IPS-20b (cell line): ENCODE data around the gene MYH7.
"Not testable (repeated sequence)": the region's sequence is repeated elsewhere in the genome, so short reads cannot be mapped to it uniquely, and the experiment has no call there.

Experiments used
- H3K27ac ChIP-seq: one replicate; pipeline ENCODE4 v1.5.1; 2013; ENCODE audit warnings: low read length
- H3K27me3 ChIP-seq: 2 replicates; pipeline ENCODE4 v1.6.1; 2013; ENCODE audit warnings: mild to moderate bottlenecking, low read length, inconsistent platforms; ENCODE audit not compliant: insufficient read depth
- H3K36me3 ChIP-seq: 2 replicates; pipeline ENCODE4 v1.6.1; 2013; ENCODE audit warnings: low read depth, mild to moderate bottlenecking, inconsistent platforms, low read length, moderate library complexity; ENCODE audit not compliant: insufficient read depth
- H3K4me1 ChIP-seq: 2 replicates; pipeline ENCODE4 v1.6.1; 2013; ENCODE audit warnings: mild to moderate bottlenecking, control low read depth, inconsistent platforms, low read length, moderate library complexity; ENCODE audit not compliant: insufficient read depth
- H3K4me3 ChIP-seq: 2 replicates; pipeline ENCODE4 v1.5.1; 2013; ENCODE audit warnings: mild to moderate bottlenecking, low read length, inconsistent platforms
- H3K9ac ChIP-seq: 2 replicates; pipeline ENCODE4 v1.6.1; 2013; ENCODE audit warnings: low read depth, mild to moderate bottlenecking, inconsistent platforms, low read length, moderate library complexity
- H3K9me3 ChIP-seq: 2 replicates; pipeline ENCODE4 v1.6.1; 2013; ENCODE audit warnings: mild to moderate bottlenecking, low read depth, low read length, inconsistent platforms; ENCODE audit not compliant: insufficient read depth

MYH7 gene

GRCh38 chr14:23421594-23421993, 13.9 kb downstream of the MYH7 start:
- H3K4me1 ChIP-seq = no peaks in the 10 kb centered on the region
- H3K27ac ChIP-seq = no peak overlapping the region
- H3K9me3 ChIP-seq = no peaks in the 10 kb centered on the region
- no peaks in the 10 kb centered on the region for H3K36me3 ChIP-seq
- no peak overlapping the region for H3K4me3 ChIP-seq
- no peak overlapping the region for H3K9ac ChIP-seq
- H3K27me3 ChIP-seq = no peaks in the 10 kb centered on the region

- not testable (repeated sequence) for H3K36me3 ChIP-seq, H3K4me3 ChIP-seq, H3K27me3 ChIP-seq, H3K9ac ChIP-seq, H3K4me1 ChIP-seq, H3K9me3 ChIP-seq, H3K27ac ChIP-seq
Observed at GRCh38 chr14:23419646-23420045, 15.8 kb downstream of the MYH7 start.

- Histone ChIP-seq H3K9me3 (no peaks in the 10 kb centered on the region), H3K9ac (no peak overlapping the region), H3K4me1 (no peaks in the 10 kb centered on the region), H3K27ac (no peak overlapping the region), H3K36me3 (no peaks in the 10 kb centered on the region), H3K27me3 (no peaks in the 10 kb centered on the region), H3K4me3 (no peak overlapping the region)
Observed at GRCh38 chr14:23418021-23418420, 17.4 kb downstream of the MYH7 start.

GRCh38 chr14:23417269-23417668, 18.2 kb downstream of the MYH7 start:
- H3K4me1 ChIP-seq, H3K9ac ChIP-seq, H3K27ac ChIP-seq, H3K9me3 ChIP-seq, H3K4me3 ChIP-seq, H3K36me3 ChIP-seq, H3K27me3 ChIP-seq: not testable (repeated sequence)

- Histone ChIP-seq H3K36me3 (no peaks in the 10 kb centered on the region), H3K27me3 (no peaks in the 10 kb centered on the region), H3K9ac (no peak overlapping the region), H3K27ac (no peak overlapping the region), H3K4me1 (no peaks in the 10 kb centered on the region), H3K9me3 (no peaks in the 10 kb centered on the region), H3K4me3 (no peak overlapping the region)
Observed at GRCh38 chr14:23416801-23417200, 18.7 kb downstream of the MYH7 start.

GRCh38 chr14:23415821-23416778, 19.4 kb downstream of the MYH7 start:
- Histone ChIP-seq H3K27ac (no peak overlapping the region), H3K9ac (no peak overlapping the region), H3K36me3 (no peaks in the 10 kb centered on the region), H3K27me3 (no peaks in the 10 kb centered on the region), H3K9me3 (no peaks in the 10 kb centered on the region), H3K4me3 (no peak overlapping the region), H3K4me1 (no peaks in the 10 kb centered on the region)

GRCh38 chr14:23414906-23415820, 20.3 kb downstream of the MYH7 start:
- Histone ChIP-seq H3K4me3 (no peak overlapping the region), H3K9me3 (no peaks in the 10 kb centered on the region), H3K27me3 (no peaks in the 10 kb centered on the region), H3K36me3 (no peaks in the 10 kb centered on the region), H3K4me1 (no peaks in the 10 kb centered on the region), H3K9ac (no peak overlapping the region), H3K27ac (no peak overlapping the region)

GRCh38 chr14:23414254-23414653, 21.2 kb downstream of the MYH7 start:
- no peaks in the 10 kb centered on the region for H3K27me3 ChIP-seq
- H3K4me3 ChIP-seq = no peak overlapping the region
- H3K9me3 ChIP-seq = no peaks in the 10 kb centered on the region
- H3K36me3 ChIP-seq = no peaks in the 10 kb centered on the region
- no peaks in the 10 kb centered on the region for H3K4me1 ChIP-seq
- H3K27ac ChIP-seq = no peak overlapping the region
- no peak overlapping the region; the same call in 1 of the 2 replicates for H3K9ac ChIP-seq

- H3K27me3 ChIP-seq = no peaks in the 10 kb centered on the region
- H3K4me3 ChIP-seq = no peak overlapping the region
- H3K27ac ChIP-seq = no peak overlapping the region
- H3K4me1 ChIP-seq = no peaks in the 10 kb centered on the region
- no peaks in the 10 kb centered on the region for H3K9me3 ChIP-seq
- no peak overlapping the region for H3K9ac ChIP-seq
- no peaks in the 10 kb centered on the region for H3K36me3 ChIP-seq
Observed at GRCh38 chr14:23413681-23414080, 21.8 kb downstream of the MYH7 start.

GRCh38 chr14:23411563-23412525, 23.6 kb downstream of the MYH7 start:
- H3K9me3 ChIP-seq = no peaks in the 10 kb centered on the region
- no peak overlapping the region for H3K9ac ChIP-seq
- peaks cover 9% of the 10 kb centered on the region; the same call in 1 of the 2 replicates for H3K27me3 ChIP-seq
- no peaks in the 10 kb centered on the region for H3K36me3 ChIP-seq
- H3K27ac ChIP-seq = no peak overlapping the region
- H3K4me3 ChIP-seq = no peak overlapping the region
- H3K4me1 ChIP-seq = no peaks in the 10 kb centered on the region
